Inflammatory macrophage (primary cell): ENCODE measurements around the gene NRTN.
"Not testable (repeated sequence)": the region's sequence is repeated elsewhere in the genome, so short reads cannot be mapped to it uniquely, and the experiment has no call there.

ENCODE experiments used
- DNase-seq, 2 donors: peaks; one replicate each; pipeline ENCODE4 v3.0.0-alpha.2; 2020 to 2022
- total RNA-seq, 18 experiments: gene quantifications; one replicate each; lab custom pipeline; 2026; ENCODE audit warnings: mixed read lengths in 6 of 18, inconsistent platforms in 2 of 18; lab: John Stamatoyannopoulos, UW

Gene NRTN, protein sequence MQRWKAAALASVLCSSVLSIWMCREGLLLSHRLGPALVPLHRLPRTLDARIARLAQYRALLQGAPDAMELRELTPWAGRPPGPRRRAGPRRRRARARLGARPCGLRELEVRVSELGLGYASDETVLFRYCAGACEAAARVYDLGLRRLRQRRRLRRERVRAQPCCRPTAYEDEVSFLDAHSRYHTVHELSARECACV
- total RNA-seq = 0 to 0.20 (median 0) reads per million in 18 experiments

DNA sequence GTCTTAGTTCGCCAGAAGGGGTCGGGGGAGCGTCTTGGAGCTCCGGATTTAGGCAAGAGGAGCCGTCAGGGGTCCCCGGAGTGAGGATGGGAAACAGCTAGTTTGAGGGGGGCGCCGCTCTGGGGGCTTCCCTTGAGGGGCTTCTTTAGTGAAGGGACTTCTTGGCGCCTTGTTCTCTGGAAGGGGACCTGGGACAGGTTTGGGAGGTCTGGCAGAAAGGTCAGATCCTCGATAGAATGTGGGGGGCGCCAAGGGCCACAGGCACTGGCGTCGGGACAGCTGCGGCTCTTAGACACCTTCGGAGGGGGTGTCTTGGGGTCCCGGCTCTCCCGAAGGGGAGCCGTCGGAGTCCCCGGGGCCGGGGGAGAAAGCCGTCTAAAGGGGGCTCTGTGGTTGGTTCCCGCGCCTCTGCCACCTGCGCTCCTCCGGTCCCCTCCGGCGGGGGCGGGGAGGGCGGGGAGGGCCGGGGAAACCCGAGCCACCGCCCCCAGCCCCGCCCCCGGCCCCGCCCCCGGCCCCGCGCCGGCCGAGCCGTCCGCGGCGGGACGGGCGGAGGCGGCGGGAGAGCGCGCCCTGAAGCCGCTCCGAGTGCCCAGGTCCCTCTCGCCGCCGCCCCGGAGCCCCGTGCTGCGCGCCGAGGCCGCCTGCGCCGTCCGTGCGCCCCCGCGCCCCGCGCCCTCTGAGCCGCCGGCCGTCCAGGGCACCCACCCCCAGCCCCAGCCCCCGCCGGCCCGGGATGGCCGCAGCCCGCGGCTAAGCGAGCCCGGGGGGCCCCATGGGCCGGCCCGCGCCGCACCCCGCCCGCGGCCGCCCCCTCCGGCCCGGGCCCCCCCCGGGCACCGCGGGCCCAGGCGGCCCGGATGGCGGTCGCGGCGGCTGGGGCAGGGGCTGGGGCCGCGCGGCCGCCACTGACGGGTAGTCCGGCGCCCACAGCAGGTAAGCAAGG is at the start of gene NRTN:
Gene NRTN, plus strand, starts transcription at position 552 of the 946 bp plus-strand sequence. CDS start 19,099 bp downstream, outside the sequence.
- no peak for DNase-seq

DNA sequence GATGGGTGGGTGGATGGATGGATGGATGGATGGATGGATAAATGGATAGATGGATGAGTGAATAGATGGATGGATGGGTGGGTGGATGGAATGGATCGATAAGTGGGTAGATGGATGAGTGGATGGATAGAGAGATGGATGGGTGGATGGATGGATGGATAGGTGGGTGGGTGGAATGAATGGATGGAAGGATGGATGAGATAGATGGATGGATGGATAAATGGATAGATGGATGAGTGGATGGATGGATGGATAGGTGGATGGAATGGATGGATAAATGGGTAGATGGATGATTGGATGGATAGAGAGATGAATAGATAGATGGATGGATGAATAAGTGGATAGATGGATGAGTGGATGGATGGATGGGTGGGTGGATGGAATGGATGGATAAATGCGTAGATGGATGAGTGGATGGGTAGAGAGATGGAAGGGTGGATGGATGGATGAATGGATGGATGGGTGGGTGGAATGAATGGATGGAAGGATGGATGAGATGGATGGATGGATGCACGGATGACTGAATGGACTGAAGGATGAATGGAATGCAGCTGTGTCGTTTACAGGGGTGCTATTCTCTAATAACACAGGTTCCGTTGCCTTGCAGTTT is 42.2 kb upstream of the NRTN start:
- DNase-seq = no peak

DNA sequence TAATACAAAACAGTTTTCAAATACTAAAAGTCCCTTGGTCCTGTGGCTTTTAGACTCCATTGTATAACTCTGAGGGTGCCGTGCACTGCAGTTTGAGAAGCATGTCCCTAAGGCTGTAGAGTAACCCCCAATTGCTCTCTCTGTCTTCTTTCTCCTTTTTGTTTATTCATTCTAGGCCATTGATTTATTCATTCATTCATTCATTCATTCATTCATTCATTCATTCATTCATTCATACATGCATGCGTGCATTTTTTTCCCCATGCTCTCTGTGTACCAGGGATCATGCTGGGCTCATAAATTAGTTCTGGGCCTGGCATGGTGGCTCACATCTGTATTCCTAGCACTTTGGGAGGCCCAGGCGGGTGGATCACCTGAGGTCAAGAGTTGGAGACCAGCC is 39.6 kb upstream of the NRTN start:
- DNase-seq = no peak

DNA sequence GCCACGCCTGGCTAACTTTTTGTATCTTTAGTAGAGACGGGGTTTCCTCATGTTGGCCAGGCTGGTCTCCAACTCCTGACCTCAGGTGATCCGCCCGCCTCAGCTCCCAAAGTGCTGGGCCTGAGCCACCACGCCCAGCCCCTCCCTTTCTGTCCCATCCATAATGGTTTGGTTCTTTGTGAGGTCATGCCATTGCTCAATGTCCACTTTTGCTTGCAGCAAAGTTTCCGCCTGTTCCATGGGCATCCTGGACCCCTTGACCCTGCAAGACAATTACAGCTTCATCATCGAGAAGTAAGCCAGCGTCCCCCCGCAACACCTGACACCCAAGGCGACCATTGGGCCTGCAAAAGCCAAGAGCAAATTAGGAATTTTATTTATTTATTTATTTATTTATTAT is 36.9 kb upstream of the NRTN start:
- no peak for DNase-seq

DNA sequence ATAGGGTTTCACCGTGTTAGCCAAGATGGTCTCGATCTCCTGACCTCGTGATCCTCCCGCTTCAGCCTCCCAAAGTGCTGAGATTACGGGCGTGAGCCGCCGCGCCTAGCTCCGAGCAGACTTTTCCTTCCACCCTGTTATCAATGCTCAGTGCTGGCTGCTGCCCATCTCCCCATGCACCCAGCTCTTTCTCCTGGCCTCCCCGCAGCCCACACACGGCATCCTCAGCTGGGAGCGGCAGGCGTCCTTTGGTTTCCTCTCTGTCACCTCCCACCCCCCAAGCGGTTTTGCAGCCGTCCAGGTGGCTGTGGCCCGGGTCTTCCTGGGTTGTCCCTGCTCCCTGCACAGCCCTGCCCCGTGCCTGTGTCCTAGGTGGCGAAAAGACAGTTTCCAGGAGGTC is 32.5 kb upstream of the NRTN start:
- no peak for DNase-seq

DNA sequence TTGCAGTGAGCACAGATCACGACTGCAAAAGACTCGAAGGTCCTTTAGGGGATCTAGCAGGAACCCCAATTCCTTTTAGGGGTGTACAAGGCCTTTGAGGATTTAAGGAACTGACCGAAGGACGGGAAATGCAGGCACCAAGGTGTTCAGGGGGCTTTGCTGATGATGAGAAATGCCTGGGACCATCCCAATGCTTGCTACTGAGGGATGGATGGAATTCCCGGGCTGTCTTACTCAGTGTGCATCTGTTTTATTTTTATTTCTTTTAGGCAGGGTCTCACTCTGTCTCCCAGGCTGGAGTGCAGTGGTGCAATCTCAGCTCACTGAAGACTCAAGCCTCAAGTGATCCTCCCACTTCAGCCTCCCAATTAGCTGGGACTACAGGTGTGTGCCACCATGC is 31.6 kb upstream of the NRTN start:
- no peak for DNase-seq

DNA sequence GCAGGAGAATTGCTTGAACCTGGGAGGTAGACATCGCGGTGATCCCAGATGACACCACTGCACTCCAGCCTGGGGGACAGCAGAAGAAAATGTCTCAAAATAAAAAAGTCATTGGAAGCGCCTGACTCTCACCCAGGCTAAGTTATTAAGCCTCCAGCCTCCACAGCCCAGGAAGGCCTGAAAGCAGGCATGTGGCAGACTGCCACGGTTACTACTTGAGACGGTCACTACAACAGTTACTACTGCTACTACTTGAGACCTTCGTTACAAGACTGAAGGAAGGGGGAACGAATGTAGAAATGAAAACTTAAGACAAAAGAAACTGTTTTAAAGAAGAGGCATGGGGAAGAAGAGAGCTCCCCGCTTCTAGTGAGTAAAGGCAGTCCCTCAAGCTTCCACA is 29.9 kb upstream of the NRTN start:
- no peak for DNase-seq

DNA sequence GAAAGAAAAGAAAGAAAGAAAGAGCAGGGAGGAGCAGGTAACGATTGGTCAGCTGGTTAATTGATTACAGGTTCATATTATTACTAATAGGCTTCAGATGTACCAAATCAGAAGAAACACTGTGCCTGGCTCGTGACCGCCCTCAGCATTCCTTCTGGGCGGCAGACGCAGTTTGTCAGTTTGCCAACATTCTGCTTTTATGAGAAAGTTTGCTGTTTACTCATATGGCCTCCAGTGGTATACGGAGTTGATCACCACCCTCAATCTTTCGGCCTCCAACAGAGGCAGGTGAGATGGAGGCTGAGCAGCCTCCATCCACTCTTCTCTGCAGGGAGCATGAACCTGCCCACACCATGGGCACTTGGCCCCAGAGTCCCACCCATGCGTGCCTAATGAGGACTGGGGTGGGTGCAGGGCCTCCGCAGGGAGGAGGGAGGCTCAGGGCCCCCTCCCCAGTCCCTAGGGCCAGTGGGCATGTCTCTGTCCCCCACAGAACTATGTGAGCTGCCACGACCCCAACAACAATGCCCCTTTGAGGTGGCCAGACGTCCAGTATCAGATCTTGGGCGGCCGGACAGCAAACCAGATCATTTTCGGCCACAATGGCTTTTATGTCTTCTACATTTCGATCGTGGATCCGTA is 29.1 kb upstream of the NRTN start:
- DNase-seq = no peak

DNA sequence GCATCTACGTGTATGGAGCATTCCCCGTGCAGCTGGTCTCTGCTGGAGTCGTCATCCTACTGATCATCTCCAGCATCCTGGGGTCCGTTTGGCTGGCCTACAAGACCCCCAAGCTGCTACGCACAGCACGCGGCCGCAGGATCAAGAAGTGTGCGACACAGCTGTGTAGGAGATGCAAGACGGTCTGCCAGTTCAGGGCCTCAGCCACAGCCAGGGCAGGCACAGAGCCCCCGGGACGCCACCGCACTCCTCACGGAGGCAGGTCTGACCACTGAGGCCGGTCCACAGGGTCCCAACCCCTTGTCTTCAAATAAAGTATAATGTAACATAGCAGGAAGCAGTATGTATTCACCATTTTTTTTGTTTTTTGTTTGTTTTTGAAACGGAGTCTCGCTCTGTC is 26.5 kb upstream of the NRTN start:
- DNase-seq = no peak

DNA sequence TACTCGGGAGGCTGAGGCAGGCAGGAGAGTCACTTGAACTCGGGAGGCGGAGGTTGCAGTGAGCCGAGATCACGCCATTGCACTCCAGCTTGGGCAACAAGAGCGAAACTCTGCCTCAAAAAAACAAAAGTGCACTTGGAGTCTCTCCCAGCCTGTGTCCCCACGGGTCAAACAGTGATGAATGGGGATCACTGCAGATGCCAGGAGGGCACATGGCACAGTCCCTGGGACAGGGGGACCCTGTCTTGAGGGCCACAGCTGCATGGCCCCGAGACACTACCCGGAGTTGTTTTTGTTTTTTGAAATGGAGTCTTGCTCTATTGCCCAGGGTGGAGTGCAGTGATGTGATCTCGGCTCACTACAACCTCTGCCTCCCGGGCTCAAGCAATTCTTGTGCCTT is 24.0 kb upstream of the NRTN start:
- not testable (repeated sequence) for DNase-seq

DNA sequence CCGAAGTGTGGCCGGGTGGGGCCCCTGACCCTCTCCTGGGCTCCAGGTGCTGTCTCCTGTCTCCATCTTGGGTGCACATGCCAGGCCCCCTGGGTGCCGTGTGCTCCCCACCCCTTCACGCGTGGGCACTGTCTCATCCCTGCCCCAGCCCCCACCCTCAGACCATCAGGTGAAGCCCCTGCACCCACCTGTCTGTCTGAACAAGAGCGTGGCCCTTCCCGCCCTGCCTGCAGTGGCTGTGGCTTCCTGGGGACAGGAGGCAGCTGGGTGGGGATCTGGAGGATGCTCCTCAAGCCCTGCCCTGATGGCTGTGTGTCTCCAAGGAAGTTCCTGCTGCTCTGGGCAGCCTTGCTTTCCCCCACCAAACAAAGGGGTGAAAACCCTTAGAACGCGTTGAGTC is 22.5 kb upstream of the NRTN start:
- no peak for DNase-seq

DNA sequence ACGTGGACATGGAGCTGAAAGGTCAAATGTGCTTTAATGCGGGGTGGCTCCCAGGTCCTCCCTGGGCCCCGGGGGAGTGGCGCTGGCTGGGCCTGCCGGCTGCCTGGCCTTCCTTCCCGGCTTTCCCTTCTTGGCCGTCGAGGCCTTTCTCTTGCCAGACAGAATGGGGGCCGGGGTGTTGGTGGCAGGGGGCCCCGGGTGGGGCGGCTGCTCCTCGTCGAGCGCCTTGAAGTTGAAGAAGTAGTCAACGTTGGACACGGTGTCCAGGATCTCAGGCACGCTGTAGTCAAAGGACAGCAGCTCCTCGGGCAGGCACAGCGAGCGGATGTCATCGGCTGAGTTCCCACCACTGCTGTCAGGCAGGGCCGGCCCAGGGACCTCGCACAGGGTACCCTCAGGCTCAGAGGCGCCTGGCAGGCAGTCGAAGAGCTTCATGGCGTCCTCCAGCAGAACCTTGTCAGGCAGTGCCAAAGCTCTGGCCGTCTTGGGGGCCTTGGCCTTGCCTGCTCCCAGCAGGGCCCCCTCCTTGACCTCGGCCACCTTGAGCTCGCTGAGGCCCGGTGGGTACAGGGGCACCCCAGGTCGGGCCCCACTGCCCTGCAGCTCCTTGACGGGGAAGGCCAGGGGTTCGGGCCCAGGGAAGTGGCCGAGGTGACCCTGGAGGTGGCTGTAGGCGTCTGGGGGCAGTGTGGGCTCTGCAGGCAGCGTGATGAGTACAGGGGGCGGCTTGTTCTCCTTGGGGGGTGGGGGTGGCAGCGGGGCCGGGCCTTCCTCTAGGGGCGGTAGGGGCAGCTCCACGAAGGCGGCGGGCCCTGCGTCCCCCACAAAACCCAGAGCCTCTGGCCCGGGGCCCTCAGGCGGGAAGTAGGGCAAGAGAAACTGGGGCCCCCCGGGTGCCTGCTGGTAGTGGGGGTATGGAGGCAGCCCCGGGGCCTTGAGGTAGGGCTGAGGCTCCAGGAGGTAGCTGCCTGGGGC is 21.6 kb upstream of the NRTN start:
- DNase-seq = no peak

DNA sequence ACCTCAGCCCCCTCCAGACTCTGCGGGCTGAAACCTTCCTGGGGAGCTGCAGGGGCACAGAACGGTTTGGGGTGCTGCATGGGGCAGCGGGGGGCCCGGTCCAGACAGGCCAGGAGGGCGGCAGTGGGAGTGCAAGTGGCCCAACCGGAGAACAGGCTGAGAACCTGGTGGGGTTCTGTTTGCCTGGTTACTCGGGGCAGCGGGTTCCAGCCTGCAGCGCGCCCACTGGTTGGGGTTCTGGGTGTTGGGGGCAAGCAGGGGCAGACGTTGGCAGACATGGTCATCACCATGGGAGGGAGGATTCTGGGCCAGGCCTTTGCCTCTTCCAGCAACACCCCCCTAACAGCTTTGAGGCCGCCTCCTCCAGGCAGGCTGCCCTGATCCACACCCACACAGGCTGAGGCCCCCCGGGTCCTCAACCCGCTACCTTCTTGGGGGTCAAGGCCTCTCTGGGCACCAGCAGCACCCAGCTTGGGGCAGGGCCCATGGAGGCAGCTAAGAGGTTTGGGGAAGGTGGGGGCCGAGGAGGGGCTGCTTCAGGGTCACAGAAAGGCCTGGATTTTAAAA is 20.2 kb upstream of the NRTN start, which contains the start of gene PRR22:
Gene PRR22, minus strand, starts transcription at position 166 of the 567 bp plus-strand sequence. Its CDS starts 86 bp downstream, at position 80.
- no peak for DNase-seq

DNA sequence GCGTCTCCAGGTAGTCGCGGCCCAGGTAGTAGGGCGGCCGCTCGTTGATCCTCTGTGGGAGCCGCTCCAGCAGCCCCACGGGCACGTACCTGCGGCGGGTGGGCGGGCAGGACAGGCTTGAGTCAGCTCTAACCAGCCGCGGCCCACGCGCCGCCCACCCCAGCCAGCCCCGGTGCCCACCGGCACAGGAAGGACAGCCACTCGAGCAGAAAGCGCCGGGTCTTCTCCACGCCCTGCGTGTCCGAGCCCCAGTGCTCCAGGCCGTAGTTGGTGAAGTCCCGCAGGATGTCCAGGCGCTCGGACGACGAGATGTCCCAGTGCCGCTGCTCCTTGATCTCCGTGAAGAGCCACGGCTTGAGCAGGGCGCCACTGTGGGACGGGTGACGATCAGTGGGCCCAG is 19.4 kb upstream of the NRTN start:
- no peak for DNase-seq

DNA sequence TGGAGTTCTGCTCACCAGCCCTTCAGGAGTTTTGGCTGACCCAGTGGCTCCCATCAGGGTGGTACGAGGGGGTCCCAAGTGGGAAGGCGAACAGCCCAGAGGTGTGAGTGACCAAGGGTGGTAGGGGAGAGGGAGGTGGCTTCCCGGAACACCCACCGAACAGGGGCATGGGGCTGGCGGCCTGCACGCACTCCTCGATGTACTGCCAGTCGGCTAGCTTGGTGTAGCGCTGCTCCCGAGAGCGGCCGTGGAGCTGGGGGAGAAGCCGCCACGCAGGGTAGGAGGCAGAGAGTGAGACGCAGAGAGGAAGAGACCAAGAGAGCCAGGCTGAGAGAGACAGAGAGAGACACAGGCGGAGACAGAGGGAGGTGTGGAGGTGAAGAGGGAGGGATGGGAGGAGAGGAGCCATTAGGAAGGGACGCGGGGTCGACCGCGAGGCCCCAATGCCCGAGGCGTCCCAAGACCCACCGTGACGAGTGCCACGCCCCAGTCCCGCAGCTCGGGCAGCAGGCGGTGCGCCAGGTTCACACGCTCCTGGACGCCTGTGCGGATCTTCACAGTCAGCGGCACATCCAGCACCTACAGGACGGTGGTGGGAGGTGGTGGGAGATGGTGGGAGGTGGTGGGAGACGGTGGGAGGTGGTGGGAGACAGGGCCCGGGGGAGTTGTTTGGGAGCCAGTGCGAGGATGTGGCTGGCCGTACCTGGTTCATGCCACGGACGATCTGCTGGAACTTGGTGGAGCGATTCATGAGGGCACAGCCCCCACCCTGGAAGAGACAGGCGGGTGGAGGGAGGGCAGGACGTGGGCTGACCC is 18.1 kb upstream of the NRTN start:
- DNase-seq = no peak

DNA sequence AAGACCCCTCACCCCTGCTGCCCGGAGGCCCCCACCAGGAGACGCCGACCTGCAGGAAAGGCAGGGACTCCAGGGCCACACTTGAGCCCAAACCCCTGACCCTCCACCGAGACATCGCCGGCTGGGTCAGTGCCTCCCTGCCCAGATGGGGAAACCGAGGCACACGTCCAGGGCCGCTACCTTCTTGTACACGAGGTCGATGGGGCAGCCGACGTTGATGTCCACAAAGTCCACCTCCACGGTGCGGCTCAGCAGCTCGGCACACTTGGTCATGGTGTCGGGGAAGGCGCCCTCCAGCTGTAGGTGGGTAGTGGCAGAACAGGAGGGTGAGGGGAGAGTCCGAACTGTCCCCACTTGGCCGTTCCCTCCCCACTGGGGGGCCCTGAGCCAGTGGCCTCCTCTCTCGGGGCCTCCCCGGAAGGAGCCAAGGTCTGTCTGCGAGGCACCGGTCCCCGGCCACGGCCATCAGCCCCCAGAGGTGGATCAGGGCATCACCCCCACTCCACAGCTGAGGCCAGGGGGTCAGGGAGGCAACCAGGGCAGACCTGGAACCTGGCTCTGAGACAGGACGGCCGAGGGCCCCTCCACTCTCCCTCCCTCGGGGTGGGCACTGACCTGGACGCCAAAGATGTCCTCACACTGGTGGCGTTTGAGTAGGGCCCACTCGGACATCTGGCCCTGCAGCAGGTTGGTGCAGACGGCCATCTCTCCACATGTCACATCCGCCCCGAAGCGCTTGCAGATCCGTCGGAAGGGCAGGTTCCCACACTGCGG is 17.3 kb upstream of the NRTN start:
- no peak for DNase-seq

DNA sequence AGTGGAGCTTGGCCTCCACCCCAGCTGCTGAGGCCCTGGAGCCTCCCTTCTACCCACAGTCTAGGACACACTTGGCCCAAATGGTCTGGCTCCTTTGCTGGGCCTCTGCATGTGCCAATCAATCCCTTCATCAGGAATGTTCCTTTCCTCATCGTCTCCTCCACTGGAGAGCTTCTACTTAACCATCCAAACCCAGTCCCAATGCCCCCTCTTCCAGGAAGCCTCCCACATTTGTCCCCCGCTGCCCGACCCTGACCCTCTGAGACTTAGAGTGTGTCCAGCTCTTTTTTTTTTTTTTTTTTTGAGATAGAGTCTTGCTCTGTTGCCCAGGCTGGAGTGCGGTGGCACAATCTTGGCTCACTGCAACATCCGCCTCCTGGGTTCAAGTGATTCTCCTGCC is 16.4 kb upstream of the NRTN start:
- no peak for DNase-seq

DNA sequence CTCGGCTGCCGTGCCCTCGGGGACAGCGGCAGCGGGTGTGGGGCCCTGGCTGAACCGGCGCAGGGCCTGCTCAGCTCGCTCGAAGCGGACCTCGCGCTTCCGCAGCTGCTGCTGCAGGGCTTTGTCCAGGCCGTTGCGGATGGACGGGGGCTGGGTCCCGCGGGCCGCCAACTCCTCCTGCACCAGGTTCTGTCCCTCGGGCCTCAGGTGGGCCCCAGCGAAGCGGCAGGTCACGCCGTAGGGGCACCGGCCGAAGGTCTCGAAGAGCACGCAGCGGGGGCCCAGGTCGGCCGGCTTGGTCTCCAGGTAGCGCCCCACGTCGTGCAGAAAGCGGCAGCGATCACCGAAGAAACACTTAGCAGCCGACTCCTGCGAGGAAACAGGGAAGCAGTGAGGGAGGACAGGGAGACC is 15.5 kb upstream of the NRTN start:
- no peak for DNase-seq

DNA sequence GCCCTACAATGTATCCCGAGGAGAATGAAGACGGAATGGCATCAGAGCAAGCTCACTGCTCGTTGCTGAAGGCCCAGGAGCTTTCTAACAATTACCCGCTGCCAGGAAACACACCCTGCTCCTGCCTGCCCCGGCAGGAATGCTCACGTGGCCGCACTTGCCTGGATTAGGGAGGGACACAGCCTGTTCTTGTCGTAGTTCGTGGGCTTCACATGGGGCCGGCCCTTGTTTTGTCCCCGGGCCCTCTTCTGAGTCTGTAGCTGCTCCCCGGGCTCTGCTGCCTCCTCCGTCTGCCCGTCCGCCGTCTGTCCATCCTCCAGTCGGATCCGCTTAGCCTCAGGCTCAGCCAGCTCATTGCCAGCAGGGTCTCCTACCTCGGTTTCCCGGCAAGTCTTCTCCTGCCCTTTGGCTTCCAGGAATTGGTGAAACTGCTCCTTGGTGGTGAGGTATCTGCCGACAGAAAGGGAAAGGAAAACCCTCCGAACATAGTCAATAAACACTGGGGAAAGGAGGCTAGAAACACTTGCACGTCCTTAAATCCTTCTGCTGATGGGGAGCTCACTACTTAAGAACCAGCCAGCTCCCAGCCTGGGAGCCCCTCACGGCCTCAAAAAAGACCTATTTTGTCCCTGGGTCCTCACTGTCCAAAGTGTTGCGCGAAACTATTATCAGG is 14.8 kb upstream of the NRTN start:
- DNase-seq = no peak
